ENCODE results near the gene UQCC2. TPM values are rescaled to one million over a fixed set of nuclear protein-coding genes. Genes with fewer than 3 reads are reported as not detected.

Gene UQCC2
- total RNA-seq, 4 donors from 2014 or later: 9.9 to 15.9 (median 13.5) TPM

DNA sequence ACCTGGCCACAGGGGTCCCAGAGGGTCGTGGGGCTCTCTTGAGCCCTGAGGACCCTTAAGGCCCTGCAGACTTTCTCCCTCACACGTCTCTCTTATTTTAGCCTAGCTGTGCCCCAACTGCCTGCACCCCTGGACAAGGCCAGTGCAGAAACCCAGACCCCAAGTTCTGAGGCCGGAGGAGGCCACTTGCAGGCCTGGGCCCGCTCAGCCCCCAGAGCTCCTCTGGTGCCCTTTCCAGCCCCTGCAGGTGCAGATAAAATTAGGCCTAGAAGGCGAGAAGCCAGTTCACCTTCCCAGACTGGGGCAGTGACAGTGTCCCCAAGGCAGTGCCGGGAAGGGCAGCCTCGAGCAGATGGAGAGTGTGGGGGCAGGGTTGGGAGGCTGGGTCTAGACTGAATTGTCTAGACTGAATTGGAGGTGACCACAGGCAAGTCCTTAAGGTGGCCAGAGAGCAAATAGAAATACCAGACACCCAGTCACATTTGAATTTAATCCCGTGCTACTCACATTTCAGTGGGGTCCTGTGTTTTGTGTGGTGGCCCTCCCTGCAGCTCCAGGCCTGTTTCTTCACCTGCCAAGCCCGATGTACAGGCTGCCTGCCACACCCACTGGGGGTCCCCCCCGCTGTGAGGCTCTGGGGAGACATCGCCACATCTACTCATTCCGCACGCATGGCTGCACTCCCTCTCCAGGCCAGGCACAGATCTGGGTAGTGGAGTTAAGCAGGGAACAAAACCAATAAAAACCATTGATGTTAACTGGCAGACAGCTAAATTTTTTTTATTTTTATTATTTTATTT lies 43.8 kb upstream of the UQCC2 start:
- TF ChIP-seq, protein P1, sequence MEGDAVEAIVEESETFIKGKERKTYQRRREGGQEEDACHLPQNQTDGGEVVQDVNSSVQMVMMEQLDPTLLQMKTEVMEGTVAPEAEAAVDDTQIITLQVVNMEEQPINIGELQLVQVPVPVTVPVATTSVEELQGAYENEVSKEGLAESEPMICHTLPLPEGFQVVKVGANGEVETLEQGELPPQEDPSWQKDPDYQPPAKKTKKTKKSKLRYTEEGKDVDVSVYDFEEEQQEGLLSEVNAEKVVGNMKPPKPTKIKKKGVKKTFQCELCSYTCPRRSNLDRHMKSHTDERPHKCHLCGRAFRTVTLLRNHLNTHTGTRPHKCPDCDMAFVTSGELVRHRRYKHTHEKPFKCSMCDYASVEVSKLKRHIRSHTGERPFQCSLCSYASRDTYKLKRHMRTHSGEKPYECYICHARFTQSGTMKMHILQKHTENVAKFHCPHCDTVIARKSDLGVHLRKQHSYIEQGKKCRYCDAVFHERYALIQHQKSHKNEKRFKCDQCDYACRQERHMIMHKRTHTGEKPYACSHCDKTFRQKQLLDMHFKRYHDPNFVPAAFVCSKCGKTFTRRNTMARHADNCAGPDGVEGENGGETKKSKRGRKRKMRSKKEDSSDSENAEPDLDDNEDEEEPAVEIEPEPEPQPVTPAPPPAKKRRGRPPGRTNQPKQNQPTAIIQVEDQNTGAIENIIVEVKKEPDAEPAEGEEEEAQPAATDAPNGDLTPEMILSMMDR (IDR thresholded peaks at IDR 0.05; ENCODE audit: low read depth): no peak

DNA sequence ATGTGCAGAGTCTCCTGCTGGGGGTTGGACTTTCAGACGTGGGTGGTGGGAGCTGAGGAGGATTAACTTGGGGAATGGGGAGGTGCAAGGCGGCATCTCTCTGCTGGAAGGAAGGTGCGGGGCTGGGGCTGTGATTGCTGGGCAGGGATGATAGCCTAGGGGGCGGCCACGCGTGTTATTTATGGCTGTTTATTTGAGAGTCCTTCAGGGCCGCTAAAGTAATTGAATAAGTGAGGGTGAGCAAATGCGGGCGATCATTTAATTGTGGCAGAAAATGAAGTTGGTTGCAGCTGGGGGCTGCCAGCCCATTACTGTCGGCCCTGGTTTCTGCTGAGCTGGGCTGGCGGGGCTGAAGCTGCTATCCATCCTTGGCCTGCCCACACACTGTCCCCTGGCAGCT lies 42.7 kb upstream of the UQCC2 start:
- TF ChIP-seq, protein P1 (IDR thresholded peaks at IDR 0.05; ENCODE audit: low read depth): no peak

DNA sequence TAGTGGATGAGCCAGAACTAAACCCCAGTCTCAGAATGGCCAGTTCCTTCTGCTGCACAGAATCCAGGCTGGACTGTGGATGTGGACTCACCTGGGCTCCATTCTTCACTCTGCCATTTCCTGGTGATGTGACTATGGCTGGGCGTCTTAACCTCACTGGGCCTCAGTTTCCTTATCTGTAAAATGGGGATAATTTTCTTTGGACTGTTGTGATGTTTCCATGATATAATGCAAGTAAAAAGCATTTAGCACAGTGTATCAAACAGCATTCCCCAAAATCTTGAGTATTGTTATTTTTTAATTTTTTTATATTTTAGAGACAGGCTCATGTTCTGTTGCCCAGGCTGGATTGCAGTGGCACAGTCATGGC lies 41.1 kb upstream of the UQCC2 start:
- TF ChIP-seq, protein P1 (IDR thresholded peaks at IDR 0.05; ENCODE audit: low read depth): no peak

DNA sequence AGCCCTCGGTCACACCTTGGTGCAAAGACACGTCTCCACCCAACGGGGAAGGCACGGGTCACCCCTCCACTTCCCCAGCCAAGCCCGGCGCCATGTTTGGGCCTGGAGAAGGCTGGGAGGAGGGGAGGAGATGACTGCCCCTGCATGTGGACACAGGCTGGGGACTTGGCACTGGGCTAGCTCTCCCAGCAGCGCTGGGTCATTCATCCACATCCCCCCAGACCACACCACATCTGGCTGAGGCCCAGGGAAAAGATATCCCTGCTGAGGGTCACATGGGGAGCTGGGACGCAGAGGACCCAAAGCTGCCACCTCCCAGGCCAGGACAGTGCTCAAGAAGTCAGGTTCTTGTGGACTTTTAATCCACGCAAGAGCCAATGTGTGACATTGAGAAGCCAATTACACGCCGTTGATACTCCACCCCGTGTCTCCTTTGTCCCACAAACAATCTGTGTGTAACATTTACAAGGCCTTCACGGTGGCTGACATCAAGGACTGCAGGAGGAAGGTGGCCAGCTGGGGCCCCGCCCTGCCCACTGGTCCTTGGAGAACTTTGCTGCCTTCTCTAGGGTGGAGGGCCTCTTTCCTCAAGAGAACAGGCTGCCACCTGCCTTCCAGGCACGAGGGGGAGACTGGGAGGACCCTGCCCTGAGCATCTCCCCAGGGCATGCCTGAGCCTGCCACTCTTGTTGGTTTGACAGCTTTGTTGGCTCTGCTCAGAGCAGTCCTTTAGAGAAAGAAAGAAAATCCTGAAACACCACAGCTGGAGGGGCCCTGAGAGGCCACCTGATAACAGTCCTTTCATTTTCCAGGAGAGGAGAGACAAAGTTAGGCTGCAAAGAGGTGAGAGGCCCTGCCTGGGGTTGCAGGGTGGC lies 40.5 kb upstream of the UQCC2 start:
- TF ChIP-seq, protein P1 (IDR thresholded peaks at IDR 0.05; ENCODE audit: low read depth): no peak

DNA sequence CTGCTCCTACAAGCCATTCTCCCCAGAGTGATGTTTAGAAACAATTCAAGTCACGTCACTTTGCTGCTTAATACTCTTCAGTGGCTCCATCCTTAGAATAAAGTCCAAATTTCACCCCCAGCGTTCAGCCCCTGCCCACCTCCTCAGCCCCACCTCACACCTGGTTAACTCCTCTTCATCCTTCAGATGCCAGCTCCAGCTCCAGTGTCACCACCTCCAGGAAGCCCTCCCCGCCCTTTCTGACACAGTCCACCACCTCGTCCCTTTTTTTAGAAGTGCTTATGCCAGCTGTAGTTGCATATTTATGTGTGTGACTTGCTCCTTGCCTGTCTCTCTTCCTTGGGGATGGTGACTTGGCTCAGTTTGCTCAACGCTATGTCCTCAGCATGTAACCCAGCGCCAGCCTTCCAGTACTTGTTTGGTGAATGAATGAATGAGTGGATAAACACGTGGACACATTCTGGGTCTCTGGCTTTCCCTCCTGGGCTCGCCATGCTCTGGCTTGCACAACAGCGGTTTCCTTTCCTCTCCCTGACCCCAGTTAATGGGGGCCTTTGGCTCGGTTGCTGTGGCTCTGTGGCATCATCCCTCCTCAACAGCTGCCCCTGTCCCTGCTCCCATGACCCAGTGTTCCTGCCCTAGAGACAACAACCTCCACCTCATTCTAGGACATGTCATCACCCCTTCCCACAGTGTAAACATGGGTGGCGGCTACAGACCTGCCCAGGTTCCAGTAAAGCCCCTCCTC lies 38.9 kb upstream of the UQCC2 start:
- TF ChIP-seq, protein P1 (IDR thresholded peaks at IDR 0.05; ENCODE audit: low read depth): no peak

DNA sequence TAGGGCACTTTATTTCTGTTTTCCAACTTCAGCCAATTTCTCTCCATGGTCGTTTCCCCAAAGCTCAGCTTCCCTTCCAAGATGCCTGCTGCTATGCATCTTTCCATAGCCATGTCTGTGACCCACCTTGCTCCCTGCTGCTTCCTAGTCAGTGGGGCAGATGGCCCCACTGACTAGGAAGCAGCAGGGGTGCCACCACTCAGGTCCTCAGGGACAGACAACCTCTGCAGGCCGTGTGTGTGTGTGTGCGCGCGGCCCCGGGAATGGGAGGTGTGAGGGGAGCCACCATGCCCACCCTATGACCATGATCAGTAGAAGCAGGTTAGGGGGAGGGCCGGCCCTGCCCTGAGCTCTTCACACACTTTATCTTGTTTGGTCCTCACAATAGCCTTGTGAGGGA lies 37.9 kb upstream of the UQCC2 start:
- TF ChIP-seq, protein P1 (IDR thresholded peaks at IDR 0.05; ENCODE audit: low read depth): no peak

Measured in subcutaneous adipose tissue (tissue), 4 donors.